ENCODE results near the gene OR51M1. TPM values are rescaled to one million over a fixed set of nuclear protein-coding genes. Genes with fewer than 3 reads are reported as not detected.
"Not testable (repeated sequence)": the region's sequence is repeated elsewhere in the genome, so short reads cannot be mapped to it uniquely, and the experiment has no call there.

Gene OR51M1, protein sequence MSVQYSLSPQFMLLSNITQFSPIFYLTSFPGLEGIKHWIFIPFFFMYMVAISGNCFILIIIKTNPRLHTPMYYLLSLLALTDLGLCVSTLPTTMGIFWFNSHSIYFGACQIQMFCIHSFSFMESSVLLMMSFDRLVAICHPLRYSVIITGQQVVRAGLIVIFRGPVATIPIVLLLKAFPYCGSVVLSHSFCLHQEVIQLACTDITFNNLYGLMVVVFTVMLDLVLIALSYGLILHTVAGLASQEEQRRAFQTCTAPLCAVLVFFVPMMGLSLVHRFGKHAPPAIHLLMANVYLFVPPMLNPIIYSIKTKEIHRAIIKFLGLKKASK
- total RNA-seq = not detected
- not detected for polyA plus RNA-seq

GRCh38 chr11:5383576-5383975, at the start of gene OR51M1:
Gene OR51M1 (plus strand): TSS chr11:5383812. CDS start chr11:5389399, 5,587 bp downstream.
- ChIA-PET POLR2A (ENCODE audit: partially characterized antibody) (no interaction called here), CTCF (ENCODE audit: partially characterized antibody) (no interaction called here)
- Histone ChIP-seq H3K27ac (ENCODE audit: low read depth, low read length) (no peak within 1 kb of the TSS), H3K4me3 (ENCODE audit: low read length in 2 of 2) (no peak within 1 kb of the TSS), H3K9me3 (ENCODE audit: control insufficient read depth in 1 of 2, low read length in 2 of 2) (no peaks in the 10 kb centered on the region), H3K27me3 (ENCODE audit: insufficient read depth, low read length) (no peaks in the 10 kb centered on the region), H3K36me3 (ENCODE audit: insufficient read depth, low read length) (no peaks in the 10 kb centered on the region), H3K4me1 (ENCODE audit: insufficient read depth, low read length) (no peaks in the 10 kb centered on the region)
- Mint-ChIP-seq H3K9me3 (no peaks in the 10 kb centered on the region), H3K27ac (no peak within 1 kb of the TSS), H3K4me3 (no peak within 1 kb of the TSS), H3K27me3 (peaks cover 0 to 4% of the 10 kb centered on the region in 2 donors), H3K4me1 (no peaks in the 10 kb centered on the region), H3K36me3 (no peaks in the 10 kb centered on the region)
- intact Hi-C loops (cut with micrococcal nuclease) = no loop called here
- no peak for DNase-seq

DNA sequence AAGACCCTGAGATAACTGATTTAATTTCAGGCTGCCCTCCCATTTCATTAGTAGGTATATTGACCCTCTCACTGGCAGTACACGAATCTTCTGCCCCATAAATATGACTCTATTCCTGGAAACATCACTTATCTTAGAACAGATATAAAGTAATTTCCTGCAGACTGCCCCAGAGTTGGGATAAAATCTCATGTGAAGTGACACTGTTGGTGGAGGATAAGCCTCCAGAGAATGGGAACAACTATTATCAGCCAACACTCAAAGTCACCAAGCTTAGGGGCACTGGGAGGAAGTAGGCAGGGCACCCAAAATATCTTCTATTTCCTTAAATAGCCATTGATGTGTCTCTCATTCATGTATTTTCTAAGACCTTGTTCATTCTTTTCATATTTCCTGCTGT, 48.4 kb upstream of the OR51M1 start:
- no peaks in the 10 kb centered on the region for H3K36me3 Mint-ChIP-seq
- CTCF ChIA-PET (ENCODE audit: partially characterized antibody) = no interaction called here
- DNase-seq = no peak
- H3K27me3 ChIP-seq (ENCODE audit: insufficient read depth, low read length) = no peaks in the 10 kb centered on the region
- H3K9me3 Mint-ChIP-seq = no peaks in the 10 kb centered on the region
- H3K9me3 ChIP-seq (ENCODE audit: control insufficient read depth in 1 of 2, low read length in 2 of 2) = no peaks in the 10 kb centered on the region
- H3K27me3 Mint-ChIP-seq = peaks cover 1 to 5% of the 10 kb centered on the region in 2 donors
- no peak overlapping the region for H3K4me3 ChIP-seq (ENCODE audit: low read length in 2 of 2)
- H3K4me1 Mint-ChIP-seq = no peaks in the 10 kb centered on the region
- H3K36me3 ChIP-seq (ENCODE audit: insufficient read depth, low read length) = no peaks in the 10 kb centered on the region
- POLR2A ChIA-PET (ENCODE audit: partially characterized antibody) = no interaction called here
- intact Hi-C loops (cut with micrococcal nuclease) = no loop called here
- no peak overlapping the region for H3K4me3 Mint-ChIP-seq
- H3K4me1 ChIP-seq (ENCODE audit: insufficient read depth, low read length) = no peaks in the 10 kb centered on the region
- no peak overlapping the region for H3K27ac ChIP-seq (ENCODE audit: low read depth, low read length)
- H3K27ac Mint-ChIP-seq = no peak overlapping the region

GRCh38 chr11:5336331-5336730, 47.3 kb upstream of the OR51M1 start:
- no peak for DNase-seq
- no peaks in the 10 kb centered on the region for H3K9me3 Mint-ChIP-seq
- H3K36me3 ChIP-seq (ENCODE audit: insufficient read depth, low read length) = no peaks in the 10 kb centered on the region
- H3K36me3 Mint-ChIP-seq = no peaks in the 10 kb centered on the region
- no peak overlapping the region for H3K27ac Mint-ChIP-seq
- H3K27me3 Mint-ChIP-seq = peaks cover 1 to 3% of the 10 kb centered on the region in 2 donors
- no peaks in the 10 kb centered on the region for H3K9me3 ChIP-seq (ENCODE audit: control insufficient read depth in 1 of 2, low read length in 2 of 2)
- no peak overlapping the region for H3K4me3 Mint-ChIP-seq
- H3K4me1 ChIP-seq (ENCODE audit: insufficient read depth, low read length) = no peaks in the 10 kb centered on the region
- ChIA-PET POLR2A (ENCODE audit: partially characterized antibody) (no interaction called here), CTCF (ENCODE audit: partially characterized antibody) (no interaction called here)
- intact Hi-C loops (cut with micrococcal nuclease) = no loop called here
- H3K4me3 ChIP-seq (ENCODE audit: low read length in 2 of 2) = no peak overlapping the region
- H3K27me3 ChIP-seq (ENCODE audit: insufficient read depth, low read length) = no peaks in the 10 kb centered on the region
- no peak overlapping the region for H3K27ac ChIP-seq (ENCODE audit: low read depth, low read length)
- H3K4me1 Mint-ChIP-seq = no peaks in the 10 kb centered on the region

- H3K9me3 Mint-ChIP-seq; POLR2A ChIA-PET (ENCODE audit: partially characterized antibody); H3K36me3 ChIP-seq (ENCODE audit: insufficient read depth, low read length); H3K4me1 Mint-ChIP-seq; intact Hi-C loops (cut with micrococcal nuclease); H3K4me3 ChIP-seq (ENCODE audit: low read length in 2 of 2); H3K4me1 ChIP-seq (ENCODE audit: insufficient read depth, low read length); DNase-seq; H3K9me3 ChIP-seq (ENCODE audit: control insufficient read depth in 1 of 2, low read length in 2 of 2); H3K27ac ChIP-seq (ENCODE audit: low read depth, low read length); H3K27me3 Mint-ChIP-seq; H3K36me3 Mint-ChIP-seq; H3K27ac Mint-ChIP-seq; H3K27me3 ChIP-seq (ENCODE audit: insufficient read depth, low read length); CTCF ChIA-PET (ENCODE audit: partially characterized antibody); H3K4me3 Mint-ChIP-seq: not testable (repeated sequence)
Measured at GRCh38 chr11:5337253-5337652, 46.4 kb upstream of the OR51M1 start.

- Mint-ChIP-seq H3K36me3 (no peaks in the 10 kb centered on the region), H3K4me1 (no peaks in the 10 kb centered on the region), H3K27ac (no peak overlapping the region), H3K9me3 (no peaks in the 10 kb centered on the region), H3K4me3 (no peak overlapping the region), H3K27me3 (peaks cover 3% of the 10 kb centered on the region in 2 donors)
- ChIA-PET CTCF (ENCODE audit: partially characterized antibody) (no interaction called here), POLR2A (ENCODE audit: partially characterized antibody) (no interaction called here)
- no peaks in the 10 kb centered on the region for H3K9me3 ChIP-seq (ENCODE audit: control insufficient read depth in 1 of 2, low read length in 2 of 2)
- no peak overlapping the region for H3K27ac ChIP-seq (ENCODE audit: low read depth, low read length)
- H3K27me3 ChIP-seq (ENCODE audit: insufficient read depth, low read length) = no peaks in the 10 kb centered on the region
- DNase-seq = no peak
- no peaks in the 10 kb centered on the region for H3K36me3 ChIP-seq (ENCODE audit: insufficient read depth, low read length)
- no peaks in the 10 kb centered on the region for H3K4me1 ChIP-seq (ENCODE audit: insufficient read depth, low read length)
- no peak overlapping the region for H3K4me3 ChIP-seq (ENCODE audit: low read length in 2 of 2)
- intact Hi-C loops (cut with micrococcal nuclease) = no loop called here
Measured at GRCh38 chr11:5339771-5340322, 43.8 kb upstream of the OR51M1 start.

DNA sequence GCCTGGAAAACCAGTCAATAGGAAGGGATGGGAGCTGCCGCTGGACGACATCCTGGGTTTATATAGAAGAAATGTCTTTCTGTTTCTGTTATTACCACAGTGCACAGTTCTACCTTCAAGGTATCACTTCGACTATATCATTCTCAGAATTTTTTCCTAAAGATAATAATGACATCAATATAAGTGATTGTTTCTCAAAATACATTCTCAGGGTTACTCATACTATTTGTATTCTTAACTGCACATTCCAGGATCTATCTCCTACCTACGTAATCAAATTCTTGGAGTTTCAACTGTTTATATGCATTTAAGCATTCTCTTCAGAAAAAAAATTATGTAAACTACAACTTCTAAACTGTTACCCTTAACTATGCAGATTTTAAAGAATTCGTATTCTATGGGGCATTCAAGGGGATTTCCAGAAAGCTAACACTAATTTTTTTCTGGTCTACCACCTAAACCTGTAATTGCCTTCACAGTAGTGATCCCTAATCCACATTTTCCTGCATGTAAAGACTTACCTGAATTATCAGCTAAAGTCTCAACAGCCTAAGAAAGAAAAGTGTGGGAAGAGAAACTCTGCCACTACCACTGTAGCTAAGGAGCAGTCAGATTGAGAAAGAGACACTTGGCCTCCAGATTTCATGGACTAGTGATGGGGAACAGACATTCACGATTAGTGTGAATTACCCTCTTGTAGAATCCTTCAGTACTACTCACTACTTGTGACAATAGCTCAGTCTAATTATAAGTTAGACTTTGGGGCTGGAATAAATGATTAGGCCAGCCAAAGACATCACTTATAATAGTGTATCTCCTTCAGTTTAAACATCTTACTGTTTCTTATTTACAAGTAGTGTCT, 39.9 kb upstream of the OR51M1 start, which contains the start of gene OR51B5:
Gene OR51B5, minus strand, starts transcription at position 51 of the 862 bp plus-strand sequence. Its CDS starts 0 bp downstream, at position 51.
- H3K27me3 Mint-ChIP-seq = peaks cover 2 to 5% of the 10 kb centered on the region in 2 donors

GRCh38 chr11:5345831-5346230, 37.8 kb upstream of the OR51M1 start:
- H3K4me1 Mint-ChIP-seq = no peaks in the 10 kb centered on the region
- ChIA-PET POLR2A (ENCODE audit: partially characterized antibody) (no interaction called here), CTCF (ENCODE audit: partially characterized antibody) (no interaction called here)
- H3K9me3 Mint-ChIP-seq = peaks cover 0 to 2% (median 0%) of the 10 kb centered on the region in 8 donors
- peaks cover 0 to 5% of the 10 kb centered on the region in 2 donors for H3K27me3 Mint-ChIP-seq
- no peak for DNase-seq
- no peak overlapping the region for H3K27ac Mint-ChIP-seq
- Histone ChIP-seq H3K9me3 (ENCODE audit: control insufficient read depth in 1 of 2, low read length in 2 of 2) (no peaks in the 10 kb centered on the region), H3K27me3 (ENCODE audit: insufficient read depth, low read length) (no peaks in the 10 kb centered on the region), H3K4me1 (ENCODE audit: insufficient read depth, low read length) (no peaks in the 10 kb centered on the region), H3K27ac (ENCODE audit: low read depth, low read length) (no peak overlapping the region), H3K4me3 (ENCODE audit: low read length in 2 of 2) (no peak overlapping the region), H3K36me3 (ENCODE audit: insufficient read depth, low read length) (no peaks in the 10 kb centered on the region)
- intact Hi-C loops (cut with micrococcal nuclease) = no loop called here
- no peaks in the 10 kb centered on the region for H3K36me3 Mint-ChIP-seq
- H3K4me3 Mint-ChIP-seq = no peak overlapping the region

More for the DNA sequence above, 39.9 kb upstream of the OR51M1 start, which contains the start of gene OR51B5:
- H3K27me3 ChIP-seq (ENCODE audit: insufficient read depth, low read length) = no peaks in the 10 kb centered on the region
- no peak for DNase-seq
- CTCF ChIA-PET (ENCODE audit: partially characterized antibody) = no interaction called here
- no peaks in the 10 kb centered on the region for H3K9me3 ChIP-seq (ENCODE audit: control insufficient read depth in 1 of 2, low read length in 2 of 2)
- Mint-ChIP-seq H3K4me3 (no peak within 1 kb of the TSS), H3K27ac (no peak within 1 kb of the TSS), H3K36me3 (no peaks in the 10 kb centered on the region), H3K9me3 (peaks cover 0 to 2% (median 0%) of the 10 kb centered on the region in 8 donors), H3K4me1 (no peaks in the 10 kb centered on the region)
- POLR2A ChIA-PET (ENCODE audit: partially characterized antibody) = no interaction called here
- no peaks in the 10 kb centered on the region for H3K36me3 ChIP-seq (ENCODE audit: insufficient read depth, low read length)
- no peak within 1 kb of the TSS for H3K27ac ChIP-seq (ENCODE audit: low read depth, low read length)
- intact Hi-C loops (cut with micrococcal nuclease) = no loop called here
- H3K4me1 ChIP-seq (ENCODE audit: insufficient read depth, low read length) = no peaks in the 10 kb centered on the region
- H3K4me3 ChIP-seq (ENCODE audit: low read length in 2 of 2) = no peak within 1 kb of the TSS
